Measurements from ENCODE around the gene KAT5. TPM values are rescaled to one million over a fixed set of nuclear protein-coding genes. Genes with fewer than 3 reads are reported as not detected.

The KAT5 gene
- total RNA-seq, 2 donors from 2014 or later = 49.0 to 50.5 TPM

DNA sequence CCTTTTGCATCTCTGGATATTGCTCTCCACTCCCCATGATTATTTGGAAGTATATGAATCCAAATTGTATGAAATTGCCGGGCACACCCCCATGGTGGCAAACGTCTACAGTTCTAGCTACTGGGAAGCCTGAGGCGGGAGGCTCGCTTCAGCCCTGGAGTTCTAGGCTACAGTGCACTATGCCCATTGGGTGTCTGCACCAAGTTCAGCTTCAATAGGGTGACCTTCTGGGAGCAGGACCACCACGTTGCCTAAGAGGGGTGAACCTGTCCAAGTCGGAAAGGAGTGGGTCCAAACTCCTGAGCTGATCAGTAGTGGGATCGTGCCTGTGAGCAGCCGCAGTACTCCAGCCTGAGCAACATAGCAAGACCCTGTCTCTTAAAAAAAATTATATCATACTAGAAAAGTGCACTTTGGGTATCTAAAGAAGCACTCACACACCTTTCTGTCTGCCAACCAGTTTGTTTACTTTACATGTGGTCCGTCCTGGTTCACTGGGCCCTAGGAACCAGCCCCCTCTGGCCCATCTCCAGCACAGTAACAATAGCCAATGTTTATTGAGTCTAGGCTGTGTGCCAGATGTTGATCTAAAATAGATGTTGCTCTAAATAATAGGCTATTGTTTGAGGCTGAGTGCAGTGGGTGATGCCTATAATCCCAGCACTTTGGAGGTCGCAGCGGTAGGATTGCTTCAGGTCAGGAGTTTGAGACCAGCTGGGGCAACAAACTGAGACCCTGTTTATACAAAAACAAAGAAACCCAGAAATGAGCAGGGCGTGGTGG is 16.4 kb upstream of the KAT5 start:
- Histone ChIP-seq H3K4me1 (ENCODE audit: control insufficient read depth in 1 of 2, low read depth in 2 of 2) (no peaks in the 10 kb centered on the region), H3K27ac (no peak overlapping the region), H3K4me3 (no peak overlapping the region), H3K9me3 (no peaks in the 10 kb centered on the region), H3K36me3 (no peaks in the 10 kb centered on the region), H3K27me3 (replicated peaks; ENCODE audit: insufficient read depth) (no peaks in the 10 kb centered on the region)
- ATAC-seq (ENCODE audit: insufficient number of reproducible peaks, low FRiP score, low read depth) (no peak), DNase-seq (ENCODE audit: low spot score) (no peak)
- TF ChIP-seq, protein P1, sequence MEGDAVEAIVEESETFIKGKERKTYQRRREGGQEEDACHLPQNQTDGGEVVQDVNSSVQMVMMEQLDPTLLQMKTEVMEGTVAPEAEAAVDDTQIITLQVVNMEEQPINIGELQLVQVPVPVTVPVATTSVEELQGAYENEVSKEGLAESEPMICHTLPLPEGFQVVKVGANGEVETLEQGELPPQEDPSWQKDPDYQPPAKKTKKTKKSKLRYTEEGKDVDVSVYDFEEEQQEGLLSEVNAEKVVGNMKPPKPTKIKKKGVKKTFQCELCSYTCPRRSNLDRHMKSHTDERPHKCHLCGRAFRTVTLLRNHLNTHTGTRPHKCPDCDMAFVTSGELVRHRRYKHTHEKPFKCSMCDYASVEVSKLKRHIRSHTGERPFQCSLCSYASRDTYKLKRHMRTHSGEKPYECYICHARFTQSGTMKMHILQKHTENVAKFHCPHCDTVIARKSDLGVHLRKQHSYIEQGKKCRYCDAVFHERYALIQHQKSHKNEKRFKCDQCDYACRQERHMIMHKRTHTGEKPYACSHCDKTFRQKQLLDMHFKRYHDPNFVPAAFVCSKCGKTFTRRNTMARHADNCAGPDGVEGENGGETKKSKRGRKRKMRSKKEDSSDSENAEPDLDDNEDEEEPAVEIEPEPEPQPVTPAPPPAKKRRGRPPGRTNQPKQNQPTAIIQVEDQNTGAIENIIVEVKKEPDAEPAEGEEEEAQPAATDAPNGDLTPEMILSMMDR (IDR thresholded peaks at IDR 0.05) = no peak

DNA sequence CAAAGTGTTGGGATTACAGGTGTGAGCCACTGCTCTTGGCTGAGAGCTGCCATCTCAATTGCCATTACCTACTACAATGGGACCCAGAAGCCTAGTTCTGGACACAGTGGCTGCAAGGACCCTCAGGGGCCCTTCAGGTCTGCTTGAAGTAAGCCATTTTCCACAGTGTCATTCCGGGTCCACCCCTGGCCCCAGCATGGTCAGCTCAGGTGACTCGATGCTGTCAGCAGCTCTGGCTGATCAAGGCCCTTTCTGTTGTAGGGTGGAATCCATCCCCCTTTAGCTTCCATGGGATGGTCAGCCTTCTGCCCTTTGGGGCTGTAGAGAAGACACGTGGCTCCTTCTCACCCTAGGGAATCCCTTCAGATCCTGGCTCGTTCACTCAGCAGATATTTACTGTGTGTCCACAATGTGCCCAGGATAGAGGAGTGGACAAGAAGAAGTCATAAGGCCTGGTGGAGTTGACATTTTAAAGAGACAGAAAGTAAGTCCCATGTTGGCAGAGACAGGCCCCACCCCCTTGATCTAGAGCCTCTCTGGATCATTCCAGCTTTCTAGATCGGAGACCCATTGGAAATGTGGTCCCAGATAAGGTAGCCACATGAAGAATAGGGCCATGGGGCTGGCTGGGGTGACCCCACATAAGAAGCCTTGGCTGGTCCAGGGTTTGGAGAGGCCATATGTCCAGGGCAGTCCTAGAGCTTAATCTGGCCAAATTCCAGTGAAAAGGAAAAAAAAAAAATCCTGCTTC is 15.1 kb upstream of the KAT5 start:
- H3K4me1 ChIP-seq (ENCODE audit: control insufficient read depth in 1 of 2, low read depth in 2 of 2) = no peaks in the 10 kb centered on the region
- ATAC-seq (ENCODE audit: insufficient number of reproducible peaks, low FRiP score, low read depth) (no peak), DNase-seq (ENCODE audit: low spot score) (no peak)
- no peak overlapping the region for H3K4me3 ChIP-seq
- TF ChIP-seq, protein P1 (IDR thresholded peaks at IDR 0.05) = no peak
- H3K27ac ChIP-seq = no peak overlapping the region
- H3K27me3 ChIP-seq (replicated peaks; ENCODE audit: insufficient read depth) = no peaks in the 10 kb centered on the region
- no peaks in the 10 kb centered on the region for H3K36me3 ChIP-seq
- no peaks in the 10 kb centered on the region for H3K9me3 ChIP-seq

DNA sequence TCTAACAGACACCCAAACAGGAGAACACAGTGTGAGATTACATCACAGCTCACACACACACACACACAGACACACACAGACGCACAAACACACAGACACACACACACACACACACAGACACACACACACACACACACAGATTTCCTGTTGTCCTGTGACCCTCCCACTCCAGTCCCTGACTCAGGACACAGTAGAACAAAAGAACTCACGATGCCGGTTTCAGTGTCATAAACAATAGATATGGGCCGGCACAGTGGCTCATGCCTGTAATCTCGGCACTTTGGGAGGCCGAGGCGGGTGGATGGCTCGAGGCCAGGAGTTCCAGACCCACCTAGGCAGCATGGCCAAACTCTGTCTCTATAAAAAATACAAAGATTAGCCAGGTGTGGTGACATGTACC is 13.8 kb upstream of the KAT5 start:
- TF ChIP-seq, protein P1 (IDR thresholded peaks at IDR 0.05) = no peak
- Histone ChIP-seq H3K27me3 (replicated peaks; ENCODE audit: insufficient read depth) (no peaks in the 10 kb centered on the region), H3K4me1 (ENCODE audit: control insufficient read depth in 1 of 2, low read depth in 2 of 2) (no peaks in the 10 kb centered on the region), H3K36me3 (no peaks in the 10 kb centered on the region), H3K4me3 (no peak overlapping the region), H3K27ac (no peak overlapping the region), H3K9me3 (no peaks in the 10 kb centered on the region)
- no peak for ATAC-seq (ENCODE audit: insufficient number of reproducible peaks, low FRiP score, low read depth)
- DNase-seq (ENCODE audit: low spot score) = no peak

DNA sequence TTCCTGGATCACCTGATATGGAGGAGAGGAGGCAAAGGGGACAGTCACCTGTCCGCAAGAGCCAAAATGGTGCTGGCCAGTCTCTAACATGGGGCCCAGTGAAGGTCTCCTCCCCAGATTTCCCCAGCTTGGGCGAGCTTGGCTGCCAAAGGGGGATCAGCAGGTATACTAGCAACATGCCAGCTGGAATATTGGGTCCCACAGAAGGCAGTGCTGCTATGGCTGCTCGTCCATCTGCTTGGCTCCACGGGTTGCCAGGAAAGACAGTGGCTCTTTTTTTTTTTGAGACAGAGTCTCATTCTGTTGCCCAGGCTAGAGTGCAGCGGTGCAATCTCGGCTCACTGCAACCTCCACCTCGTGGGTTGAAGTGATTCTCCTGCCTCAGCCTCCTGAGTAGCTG is 12.7 kb upstream of the KAT5 start:
- Histone ChIP-seq H3K4me3 (no peak overlapping the region), H3K9me3 (no peaks in the 10 kb centered on the region), H3K27ac (no peak overlapping the region), H3K27me3 (replicated peaks; ENCODE audit: insufficient read depth) (no peaks in the 10 kb centered on the region), H3K36me3 (no peaks in the 10 kb centered on the region), H3K4me1 (ENCODE audit: control insufficient read depth in 1 of 2, low read depth in 2 of 2) (no peaks in the 10 kb centered on the region)
- no peak for DNase-seq (ENCODE audit: low spot score)
- TF ChIP-seq, protein P1 (IDR thresholded peaks at IDR 0.05) = no peak
- ATAC-seq (ENCODE audit: insufficient number of reproducible peaks, low FRiP score, low read depth) = no peak

DNA sequence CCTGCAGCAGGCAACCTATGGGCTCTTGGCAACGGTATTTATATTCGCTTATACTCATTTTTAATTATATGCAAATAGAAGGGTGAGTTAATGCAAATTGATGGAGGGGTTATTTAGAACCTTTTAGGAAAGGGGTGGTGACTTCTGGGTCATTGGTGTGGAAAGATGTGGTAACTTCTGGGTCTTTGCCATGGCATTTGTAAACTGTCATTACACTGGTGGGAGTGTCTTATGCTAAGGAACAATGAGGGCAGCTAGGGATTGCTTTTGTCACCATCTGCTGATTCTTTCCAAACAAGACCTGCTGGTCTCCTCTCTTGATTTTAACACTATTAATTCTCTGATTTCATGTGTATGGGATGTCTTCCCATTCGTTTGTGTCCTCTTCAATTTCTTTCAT is 11.7 kb upstream of the KAT5 start:
- ATAC-seq (ENCODE audit: insufficient number of reproducible peaks, low FRiP score, low read depth) (no peak), DNase-seq (ENCODE audit: low spot score) (no peak)
- no peaks in the 10 kb centered on the region for H3K27me3 ChIP-seq (replicated peaks; ENCODE audit: insufficient read depth)
- no peaks in the 10 kb centered on the region for H3K9me3 ChIP-seq
- no peak overlapping the region for H3K4me3 ChIP-seq
- H3K36me3 ChIP-seq = no peaks in the 10 kb centered on the region
- TF ChIP-seq, protein P1 (IDR thresholded peaks at IDR 0.05) = no peak
- no peaks in the 10 kb centered on the region for H3K4me1 ChIP-seq (ENCODE audit: control insufficient read depth in 1 of 2, low read depth in 2 of 2)
- H3K27ac ChIP-seq = no peak overlapping the region

Measured in thoracic aorta (tissue), 2 donors.